SK-N-SH treated with all-trans-retinoic acid at 6 μM for 48 hours (cell line): Measurements from ENCODE around the gene FOXG1.

Experiments used
- ATAC-seq: fragments of 200-7000 bp; cut with Tn5 transposase; 3 replicates; pipeline ENCODE4 v1.9.1; 2020; ENCODE audit warnings: mild to moderate bottlenecking, moderate library complexity
- ARNTL ChIP-seq: fragments of 450-650 bp; formaldehyde crosslinking; IDR thresholded peaks from 2 replicates; pipeline ENCODE4 v1.5.0; 2020; ENCODE audit warnings: low read depth, mild to moderate bottlenecking, moderate library complexity, borderline replicate concordance
- BACH2 ChIP-seq: fragments of 250-450 bp; sonication (Bioruptor Pico); IDR thresholded peaks from 2 replicates; pipeline ENCODE4 v1.9.0; 2021; ENCODE audit warnings: mild to moderate bottlenecking, borderline replicate concordance
- CREB5 ChIP-seq: fragments of 250-450 bp; sonication (Bioruptor Pico); IDR thresholded peaks from 2 replicates; pipeline ENCODE4 v1.5.1; 2020; ENCODE audit warnings: low read depth, mild to moderate bottlenecking, moderate library complexity
- CSDC2 ChIP-seq: fragments of 250-450 bp; sonication (Bioruptor Pico); IDR thresholded peaks from 2 replicates; pipeline ENCODE4 v1.5.0; 2020; ENCODE audit warnings: mild to moderate bottlenecking, moderate library complexity
- CSRNP3 ChIP-seq: fragments of 250-450 bp; sonication (Bioruptor Pico); IDR thresholded peaks from 2 replicates; pipeline ENCODE4 v1.5.1; 2021; ENCODE audit warnings: mild to moderate bottlenecking, moderate library complexity
- ISL1 ChIP-seq: fragments of 250-450 bp; sonication (Bioruptor Pico); IDR thresholded peaks from 2 replicates; pipeline ENCODE4 v2.1.2; 2022; ENCODE audit warnings: mild to moderate bottlenecking, moderate library complexity
- OSR1 ChIP-seq: fragments of 250-450 bp; sonication (Bioruptor Pico); IDR thresholded peaks from 2 replicates; pipeline ENCODE4 v1.8.0; 2022; ENCODE audit warnings: moderate library complexity, mild to moderate bottlenecking, inconsistent platforms
- PATZ1 ChIP-seq: fragments of 250-450 bp; sonication (Bioruptor Pico); IDR thresholded peaks from 2 replicates; pipeline ENCODE4 v1.8.0; 2020; ENCODE audit warnings: mild to moderate bottlenecking, moderate library complexity, borderline replicate concordance
- POU6F1 ChIP-seq: fragments of 250-450 bp; sonication (Bioruptor Pico); IDR thresholded peaks from 2 replicates; pipeline ENCODE4 v1.8.0; 2021; ENCODE audit warnings: low read depth, mild to moderate bottlenecking, moderate library complexity, borderline replicate concordance
- PPARA ChIP-seq: fragments of 250-450 bp; sonication (Bioruptor Pico); IDR thresholded peaks from 2 replicates; pipeline ENCODE4 v1.5.0; 2020; ENCODE audit warnings: mild to moderate bottlenecking, borderline replicate concordance
- SNAI2 ChIP-seq: fragments of 250-450 bp; sonication (Bioruptor Pico); IDR thresholded peaks from 2 replicates; pipeline ENCODE4 v1.5.0; 2020; ENCODE audit warnings: mild to moderate bottlenecking, moderate library complexity
- TOX ChIP-seq: fragments of 250-450 bp; sonication (Bioruptor Pico); IDR thresholded peaks from 2 replicates; pipeline ENCODE4 v1.8.0; 2021; ENCODE audit warnings: mild to moderate bottlenecking, moderate library complexity, borderline replicate concordance
- ZFP3 ChIP-seq: fragments of 250-450 bp; sonication (Bioruptor Pico); IDR thresholded peaks from 2 replicates; pipeline ENCODE4 v1.5.0; 2020; ENCODE audit warnings: mild to moderate bottlenecking, moderate library complexity
- ZFP30 ChIP-seq: fragments of 450-650 bp; formaldehyde crosslinking; IDR thresholded peaks from 2 replicates; pipeline ENCODE4 v1.5.0; 2022; ENCODE audit warnings: mild to moderate bottlenecking, moderate library complexity
- ZNF565 ChIP-seq: fragments of 450-650 bp; formaldehyde crosslinking; conservative IDR thresholded peaks from 2 replicates; pipeline ENCODE4 v1.5.0; 2020; ENCODE audit warnings: low read depth, mild to moderate bottlenecking, moderate library complexity
- ZNF70 ChIP-seq: fragments of 450-650 bp; formaldehyde crosslinking; IDR thresholded peaks from 2 replicates; pipeline ENCODE4 v1.5.0; 2020; ENCODE audit warnings: mild to moderate bottlenecking, moderate library complexity

Gene FOXG1

GRCh38 chr14:28763751-28764256 is 2.8 kb upstream of the FOXG1 start (continued):
- no peak for TF ChIP-seq CREB5
- TF ChIP-seq ZFP3, result no peak
- TF ChIP-seq ARNTL (CRISPR knock-in tag), result no peak
- no peak for TF ChIP-seq OSR1 (CRISPR knock-in tag)
- no peak for TF ChIP-seq ZNF565 (CRISPR knock-in tag)
- TF ChIP-seq ISL1 (CRISPR knock-in tag), result no peak
- TF ChIP-seq PPARA (CRISPR knock-in tag), result no peak

- TF ChIP-seq ZNF70 (CRISPR knock-in tag) (no peak), PPARA (CRISPR knock-in tag) (no peak), PATZ1 (CRISPR knock-in tag) (no peak), ARNTL (CRISPR knock-in tag) (no peak), CSDC2 (CRISPR knock-in tag) (no peak), CSRNP3 (no peak), CREB5 (no peak), BACH2 (CRISPR knock-in tag) (no peak), ZFP30 (CRISPR knock-in tag) (no peak), SNAI2 (CRISPR knock-in tag) (no peak), ZNF565 (CRISPR knock-in tag) (no peak), TOX (CRISPR knock-in tag) (no peak)
- ATAC-seq, result no peak
These were observed 2.1 kb upstream of the FOXG1 start for GRCh38 chr14:28764257-28765160.

GRCh38 chr14:28765169-28765830 is 1.3 kb upstream of the FOXG1 start:
- ATAC-seq, result peak; percentile 16; the same call in 2 of the 3 replicates
- TF ChIP-seq CREB5 (no peak), POU6F1 (CRISPR knock-in tag) (no peak), CSDC2 (CRISPR knock-in tag) (no peak)
